ENCODE data around the gene TCOF1. TPM values are rescaled to one million over a fixed set of nuclear protein-coding genes. Genes with fewer than 3 reads are reported as not detected.

The TCOF1 gene
- total and polyA plus RNA-seq, 12 donors: 12.6 to 30.3 (median 20.8) TPM

- intact Hi-C loops (cut with DNase I): no loop called here
- WGBS, 4 donors: 69 to 83% (median 73%) methylated on average over 3 of the region's 3 CpGs
- TF ChIP-seq, protein P1, sequence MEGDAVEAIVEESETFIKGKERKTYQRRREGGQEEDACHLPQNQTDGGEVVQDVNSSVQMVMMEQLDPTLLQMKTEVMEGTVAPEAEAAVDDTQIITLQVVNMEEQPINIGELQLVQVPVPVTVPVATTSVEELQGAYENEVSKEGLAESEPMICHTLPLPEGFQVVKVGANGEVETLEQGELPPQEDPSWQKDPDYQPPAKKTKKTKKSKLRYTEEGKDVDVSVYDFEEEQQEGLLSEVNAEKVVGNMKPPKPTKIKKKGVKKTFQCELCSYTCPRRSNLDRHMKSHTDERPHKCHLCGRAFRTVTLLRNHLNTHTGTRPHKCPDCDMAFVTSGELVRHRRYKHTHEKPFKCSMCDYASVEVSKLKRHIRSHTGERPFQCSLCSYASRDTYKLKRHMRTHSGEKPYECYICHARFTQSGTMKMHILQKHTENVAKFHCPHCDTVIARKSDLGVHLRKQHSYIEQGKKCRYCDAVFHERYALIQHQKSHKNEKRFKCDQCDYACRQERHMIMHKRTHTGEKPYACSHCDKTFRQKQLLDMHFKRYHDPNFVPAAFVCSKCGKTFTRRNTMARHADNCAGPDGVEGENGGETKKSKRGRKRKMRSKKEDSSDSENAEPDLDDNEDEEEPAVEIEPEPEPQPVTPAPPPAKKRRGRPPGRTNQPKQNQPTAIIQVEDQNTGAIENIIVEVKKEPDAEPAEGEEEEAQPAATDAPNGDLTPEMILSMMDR (IDR thresholded peaks at IDR 0.05): no peak
- no peak for TF ChIP-seq POLR2A (IDR thresholded peaks at IDR 0.05)
Measured at GRCh38 chr5:150353032-150353675, 4.3 kb upstream of the TCOF1 start.

GRCh38 chr5:150355791-150356190, 1.7 kb upstream of the TCOF1 start:
- DNase-seq: no peak
- Histone ChIP-seq H3K4me1 (replicated peaks in 1 of 2) (peaks cover 10 to 22% of the 10 kb centered on the region in 2 donors), H3K27me3 (no peaks in the 10 kb centered on the region), H3K9me3 (replicated peaks in 1 of 3) (no peaks in the 10 kb centered on the region), H3K27ac (no peak overlapping the region), H3K36me3 (replicated peaks in 1 of 2) (no peaks in the 10 kb centered on the region), H3K4me3 (no peak overlapping the region)
- intact Hi-C loops (cut with DNase I): no loop called here
- 88 to 94% (median 92%) methylated on average over 2 of the region's 2 CpGs for WGBS, 4 donors
- TF ChIP-seq, protein P1 (IDR thresholded peaks at IDR 0.05): no peak
- TF ChIP-seq POLR2A (IDR thresholded peaks at IDR 0.05): no peak

More at GRCh38 chr5:150353032-150353675, 4.3 kb upstream of the TCOF1 start:
- Histone ChIP-seq H3K4me1 (replicated peaks in 1 of 2) (peaks cover 8 to 16% of the 10 kb centered on the region in 2 donors), H3K4me3 (no peak overlapping the region), H3K27ac (no peak overlapping the region), H3K27me3 (no peaks in the 10 kb centered on the region), H3K36me3 (replicated peaks in 1 of 2) (no peaks in the 10 kb centered on the region), H3K9me3 (replicated peaks in 1 of 3) (no peaks in the 10 kb centered on the region)
- DNase-seq: no peak

DNA sequence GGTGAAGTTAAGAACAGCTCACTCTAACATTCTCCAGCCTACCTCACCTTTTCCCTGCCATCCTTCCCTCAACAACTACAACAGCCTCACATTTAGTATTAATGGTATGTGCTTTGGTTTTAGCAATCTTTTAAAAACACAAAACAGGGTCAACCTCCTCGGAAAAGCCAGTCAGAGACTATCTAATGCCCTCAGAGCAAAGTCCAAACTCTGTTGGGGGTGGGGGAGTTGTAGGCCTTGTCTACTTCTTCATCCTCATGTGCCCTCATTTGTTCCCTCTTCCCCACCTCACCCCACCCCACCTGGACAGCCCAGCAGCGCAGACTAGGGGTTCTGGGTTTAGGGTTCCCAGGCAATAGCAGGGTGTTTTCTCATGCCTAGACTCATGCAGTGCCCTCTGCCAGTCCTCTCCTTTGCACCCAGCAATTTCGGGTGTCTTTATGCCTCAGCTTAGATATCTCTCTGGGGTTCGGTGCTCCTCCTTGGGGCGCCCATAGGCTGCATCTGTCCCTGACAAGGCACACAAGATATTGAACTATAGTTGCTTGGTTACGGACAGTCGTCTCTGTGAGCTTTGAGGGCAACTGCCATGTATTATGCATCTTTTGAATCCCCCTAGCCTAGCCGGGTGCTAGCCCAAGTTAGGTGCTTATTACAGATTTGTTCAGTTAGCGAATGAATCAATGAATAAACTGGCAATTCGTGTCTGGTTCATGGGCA, 762 bp upstream of the TCOF1 start:
- TF ChIP-seq, protein P1 (IDR thresholded peaks at IDR 0.05): no peak
- TF ChIP-seq POLR2A (IDR thresholded peaks at IDR 0.05): no peak
- intact Hi-C loops (cut with DNase I): no loop called here
- no peaks in the 10 kb centered on the region for H3K9me3 ChIP-seq (replicated peaks in 1 of 3)
- H3K4me1 ChIP-seq (replicated peaks in 1 of 2): peaks cover 7 to 19% of the 10 kb centered on the region in 2 donors
- WGBS, 4 donors: 50 to 59% (median 57%) methylated on average over 10 of the region's 10 CpGs
- peak overlapping the region in 1 of 5 donors; percentile 19 for H3K27ac ChIP-seq
- H3K27me3 ChIP-seq: no peaks in the 10 kb centered on the region
- H3K36me3 ChIP-seq (replicated peaks in 1 of 2): peaks cover 0 to 7% of the 10 kb centered on the region in 2 donors
- peak in 1 of 7 donors; percentile 54 for DNase-seq
- peak overlapping the region in 1 of 4 donors; percentile 73 for H3K4me3 ChIP-seq

GRCh38 chr5:150358261-150359095, 981 bp downstream of the TCOF1 start:
- intact Hi-C loops (cut with DNase I): no loop called here
- Histone ChIP-seq H3K36me3 (replicated peaks in 1 of 2) (peaks cover 0 to 23% of the 10 kb centered on the region in 2 donors), H3K27me3 (no peaks in the 10 kb centered on the region), H3K9me3 (replicated peaks in 1 of 3) (no peaks in the 10 kb centered on the region), H3K27ac (no peak overlapping the region), H3K4me3 (peak overlapping the region in 2 of 4 donors; percentile 73 to 87), H3K4me1 (replicated peaks in 1 of 2) (peaks cover 7 to 19% of the 10 kb centered on the region in 2 donors)
- DNase-seq: no peak
- TF ChIP-seq POLR2A (IDR thresholded peaks at IDR 0.05): no peak
- TF ChIP-seq, protein P1 (IDR thresholded peaks at IDR 0.05): no peak
- WGBS, 4 donors: 57 to 61% (median 58%) methylated on average over 18 to 23 of the region's 23 CpGs
